Activated CD8-positive, alpha-beta memory T cell treated with anti-CD3 and anti-CD28 coated beads, Interleukin-2, amount 10 ng/mL, durations not matched to agents 7 days and 5 days (primary cell): ENCODE measurements around the gene PLEKHM2. TPM values are rescaled to one million over a fixed set of nuclear protein-coding genes. Genes with fewer than 3 reads are reported as not detected.

ENCODE experiments used
- ATAC-seq: fragments of 150-1000 bp; cut with Tn5 transposase; one replicate; pipeline ENCODE4 v1.10.0; 2021; ENCODE audit warnings: moderate library complexity
- CTCF ChIA-PET: fragments of 350-600 bp; sonication (Branson Sonifier 250); formaldehyde crosslinking; loops from one replicate; lab custom pipeline; 2021; ENCODE audit warnings: antibody characterized with exemption; lab: Charles Lee
- DNase-seq: peaks from one replicate; pipeline ENCODE4 v3.0.0-alpha.2; 2020
- H3K27ac Mint-ChIP-seq: one replicate; pipeline ENCODE4 v1.8.0; 2021; ENCODE audit warnings: mild to moderate bottlenecking, mixed read lengths
- H3K27me3 Mint-ChIP-seq: one replicate; pipeline ENCODE4 v1.8.0; 2021; ENCODE audit warnings: mixed read lengths
- H3K36me3 Mint-ChIP-seq: one replicate; pipeline ENCODE4 v1.8.0; 2021; ENCODE audit warnings: mild to moderate bottlenecking, mixed read lengths
- H3K4me1 Mint-ChIP-seq: one replicate; pipeline ENCODE4 v1.8.0; 2021; ENCODE audit warnings: mixed read lengths
- H3K4me3 Mint-ChIP-seq: one replicate; pipeline ENCODE4 v1.8.0; 2021; ENCODE audit warnings: mild to moderate bottlenecking, moderate library complexity, mixed read lengths
- H3K9me3 Mint-ChIP-seq: one replicate; pipeline ENCODE4 v1.8.0; 2022; ENCODE audit warnings: low read depth, mixed read lengths
- total RNA-seq, 2 experiments: library from RNA; stranded (reverse); gene quantifications; one replicate each; pipeline ENCODE4 v1.2.3, GENCODE V29; 2021

The PLEKHM2 gene
- total RNA-seq, 2 experiments from 2014 or later: 55.7 to 63.2 TPM

- Mint-ChIP-seq H3K27me3 (no peaks in the 10 kb centered on the region), H3K4me1 (no peaks in the 10 kb centered on the region), H3K36me3 (peaks cover 7% of the 10 kb centered on the region), H3K4me3 (no peak overlapping the region), H3K27ac (no peak overlapping the region), H3K9me3 (no peaks in the 10 kb centered on the region)
- CTCF ChIA-PET: no interaction called here
- DNase-seq (no peak), ATAC-seq (no peak)
Observed at GRCh38 chr1:15727021-15727420, 42.9 kb downstream of the PLEKHM2 start.

- Mint-ChIP-seq H3K36me3 (peaks cover 7% of the 10 kb centered on the region), H3K4me1 (no peaks in the 10 kb centered on the region), H3K27me3 (no peaks in the 10 kb centered on the region), H3K9me3 (no peaks in the 10 kb centered on the region), H3K27ac (no peak overlapping the region), H3K4me3 (no peak overlapping the region)
- DNase-seq (no peak), ATAC-seq (no peak)
- CTCF ChIA-PET: no interaction called here
Observed at GRCh38 chr1:15727424-15727823, 43.3 kb downstream of the PLEKHM2 start.

GRCh38 chr1:15727866-15728534 lies 43.9 kb downstream of the PLEKHM2 start:
- Mint-ChIP-seq H3K9me3 (no peaks in the 10 kb centered on the region), H3K27ac (no peak overlapping the region), H3K4me1 (no peaks in the 10 kb centered on the region)

GRCh38 chr1:15728937-15729657 lies 45.0 kb downstream of the PLEKHM2 start:
- ATAC-seq: no peak
- H3K4me3 Mint-ChIP-seq: no peak overlapping the region
- CTCF ChIA-PET: no interaction called here
- H3K4me1 Mint-ChIP-seq: no peaks in the 10 kb centered on the region
- H3K36me3 Mint-ChIP-seq: peaks cover 7% of the 10 kb centered on the region
- no peaks in the 10 kb centered on the region for H3K27me3 Mint-ChIP-seq
- H3K27ac Mint-ChIP-seq: no peak overlapping the region
- DNase-seq: no peak
- H3K9me3 Mint-ChIP-seq: no peaks in the 10 kb centered on the region

More at GRCh38 chr1:15727866-15728534, 43.9 kb downstream of the PLEKHM2 start:
- H3K36me3 Mint-ChIP-seq: peaks cover 7% of the 10 kb centered on the region
- ATAC-seq (no peak), DNase-seq (no peak)
- CTCF ChIA-PET: no interaction called here
- H3K27me3 Mint-ChIP-seq: no peaks in the 10 kb centered on the region
- no peak overlapping the region for H3K4me3 Mint-ChIP-seq

GRCh38 chr1:15730423-15730822 lies 46.3 kb downstream of the PLEKHM2 start:
- Mint-ChIP-seq H3K4me3 (no peak overlapping the region), H3K36me3 (peaks cover 5% of the 10 kb centered on the region), H3K4me1 (no peaks in the 10 kb centered on the region), H3K27me3 (no peaks in the 10 kb centered on the region), H3K27ac (no peak overlapping the region), H3K9me3 (no peaks in the 10 kb centered on the region)
- CTCF ChIA-PET: interaction anchor here (1.0 kb wide), 1 partner anchor 11 kb away, joined by 4 read pairs; no protein-coding TSS in a partner anchor
- ATAC-seq (no peak), DNase-seq (no peak)

- Mint-ChIP-seq H3K36me3 (peaks cover 5% of the 10 kb centered on the region), H3K4me1 (no peaks in the 10 kb centered on the region), H3K9me3 (no peaks in the 10 kb centered on the region), H3K27me3 (no peaks in the 10 kb centered on the region), H3K27ac (no peak overlapping the region), H3K4me3 (no peak overlapping the region)
- CTCF ChIA-PET: interaction anchor here (1.0 kb wide), 1 partner anchor 10 kb away, joined by 4 read pairs; no protein-coding TSS in a partner anchor
- DNase-seq (no peak), ATAC-seq (no peak)
Observed at GRCh38 chr1:15730936-15731335, 46.8 kb downstream of the PLEKHM2 start.

GRCh38 chr1:15731735-15732685 lies 47.9 kb downstream of the PLEKHM2 start:
- Mint-ChIP-seq H3K27ac (no peak overlapping the region), H3K4me1 (no peaks in the 10 kb centered on the region), H3K4me3 (no peak overlapping the region), H3K9me3 (no peaks in the 10 kb centered on the region), H3K36me3 (peaks cover 3% of the 10 kb centered on the region), H3K27me3 (no peaks in the 10 kb centered on the region)
- no peak for DNase-seq
- CTCF ChIA-PET: no interaction called here
- no peak for ATAC-seq

GRCh38 chr1:15732686-15733081 lies 48.6 kb downstream of the PLEKHM2 start:
- ATAC-seq (no peak), DNase-seq (no peak)
- H3K36me3 Mint-ChIP-seq: peaks cover 2% of the 10 kb centered on the region
- CTCF ChIA-PET: no interaction called here
- H3K4me1 Mint-ChIP-seq: no peaks in the 10 kb centered on the region
- no peaks in the 10 kb centered on the region for H3K9me3 Mint-ChIP-seq
- H3K4me3 Mint-ChIP-seq: no peak overlapping the region
- H3K27ac Mint-ChIP-seq: no peak overlapping the region
- H3K27me3 Mint-ChIP-seq: no peaks in the 10 kb centered on the region

GRCh38 chr1:15733218-15733725 lies 49.2 kb downstream of the PLEKHM2 start:
- CTCF ChIA-PET: no interaction called here
- H3K27me3 Mint-ChIP-seq: no peaks in the 10 kb centered on the region
- H3K9me3 Mint-ChIP-seq: no peaks in the 10 kb centered on the region
- no peak overlapping the region for H3K4me3 Mint-ChIP-seq
- ATAC-seq (no peak), DNase-seq (no peak)
- H3K36me3 Mint-ChIP-seq: no peaks in the 10 kb centered on the region
- H3K27ac Mint-ChIP-seq: no peak overlapping the region
- no peaks in the 10 kb centered on the region for H3K4me1 Mint-ChIP-seq

GRCh38 chr1:15733726-15734226 lies 49.7 kb downstream of the PLEKHM2 start:
- no peaks in the 10 kb centered on the region for H3K27me3 Mint-ChIP-seq
- DNase-seq (no peak), ATAC-seq (no peak)
- H3K36me3 Mint-ChIP-seq: no peaks in the 10 kb centered on the region
- H3K27ac Mint-ChIP-seq: no peak overlapping the region
- H3K9me3 Mint-ChIP-seq: no peaks in the 10 kb centered on the region
- no peaks in the 10 kb centered on the region for H3K4me1 Mint-ChIP-seq
- CTCF ChIA-PET: no interaction called here
- no peak overlapping the region for H3K4me3 Mint-ChIP-seq

GRCh38 chr1:15734296-15734695 lies 50.2 kb downstream of the PLEKHM2 start:
- Mint-ChIP-seq H3K36me3 (no peaks in the 10 kb centered on the region), H3K4me1 (no peaks in the 10 kb centered on the region), H3K9me3 (no peaks in the 10 kb centered on the region), H3K27me3 (no peaks in the 10 kb centered on the region), H3K27ac (no peak overlapping the region), H3K4me3 (no peak overlapping the region)
- no peak for ATAC-seq
- CTCF ChIA-PET: no interaction called here
- DNase-seq: no peak

GRCh38 chr1:15734901-15735300 lies 50.8 kb downstream of the PLEKHM2 start:
- CTCF ChIA-PET: no interaction called here
- no peak for ATAC-seq
- no peaks in the 10 kb centered on the region for H3K27me3 Mint-ChIP-seq

More at GRCh38 chr1:15734901-15735300, 50.8 kb downstream of the PLEKHM2 start:
- DNase-seq: no peak
- Mint-ChIP-seq H3K4me3 (no peak overlapping the region), H3K4me1 (no peaks in the 10 kb centered on the region), H3K27ac (no peak overlapping the region), H3K36me3 (no peaks in the 10 kb centered on the region), H3K9me3 (no peaks in the 10 kb centered on the region)
